RKO (cell line): ENCODE measurements around the gene RNU1-3.
A peak's percentile ranks its signal among the peaks of the same experiment; 100 is the strongest.
"Not testable (repeated sequence)": the region's sequence is repeated elsewhere in the genome, so short reads cannot be mapped to it uniquely, and the experiment has no call there.

ENCODE experiments used
- DNase-seq: peaks from one replicate; pipeline ENCODE4 v3.0.0-alpha.2; 2016; ENCODE audit warnings: low spot score

The RNU1-3 gene

GRCh38 chr1:16693449-16694307, 26.9 kb upstream of the RNU1-3 start:
- DNase-seq, result not testable (repeated sequence)

GRCh38 chr1:16692717-16693448, 26.1 kb upstream of the RNU1-3 start:
- DNase-seq, result not testable (repeated sequence)

GRCh38 chr1:16692283-16692682, 25.5 kb upstream of the RNU1-3 start:
- not testable (repeated sequence) for DNase-seq

- DNase-seq, result not testable (repeated sequence)
These were observed 24.4 kb upstream of the RNU1-3 start for GRCh38 chr1:16690971-16691682.

GRCh38 chr1:16687132-16687800, 20.5 kb upstream of the RNU1-3 start:
- not testable (repeated sequence) for DNase-seq

GRCh38 chr1:16685445-16686371, 19.0 kb upstream of the RNU1-3 start:
- not testable (repeated sequence) for DNase-seq

- DNase-seq, result not testable (repeated sequence)
These were observed 18.1 kb upstream of the RNU1-3 start for GRCh38 chr1:16684738-16685337.

GRCh38 chr1:16684152-16684551, 17.4 kb upstream of the RNU1-3 start:
- peak; percentile 35 for DNase-seq

- DNase-seq, result not testable (repeated sequence)
These were observed 16.1 kb upstream of the RNU1-3 start for GRCh38 chr1:16682803-16683202.

- not testable (repeated sequence) for DNase-seq
These were observed 13.6 kb upstream of the RNU1-3 start for GRCh38 chr1:16680366-16680765.

- DNase-seq, result peak; percentile 78
These were observed 11.0 kb upstream of the RNU1-3 start for GRCh38 chr1:16677552-16678431.

- peak; percentile 14 for DNase-seq
These were observed 10.1 kb upstream of the RNU1-3 start for GRCh38 chr1:16676661-16677523.

GRCh38 chr1:16675118-16675510, 8.4 kb upstream of the RNU1-3 start:
- not testable (repeated sequence) for DNase-seq

GRCh38 chr1:16673976-16674375, 7.2 kb upstream of the RNU1-3 start:
- not testable (repeated sequence) for DNase-seq

- DNase-seq, result not testable (repeated sequence)
These were observed 912 bp downstream of the RNU1-3 start for GRCh38 chr1:16665836-16666235.

GRCh38 chr1:16658234-16658633, 8.5 kb downstream of the RNU1-3 start:
- not testable (repeated sequence) for DNase-seq

- DNase-seq, result not testable (repeated sequence)
These were observed 9.6 kb downstream of the RNU1-3 start for GRCh38 chr1:16656981-16657683.

- not testable (repeated sequence) for DNase-seq
These were observed 10.2 kb downstream of the RNU1-3 start for GRCh38 chr1:16656574-16656973.
